ENCODE measurements around the gene GLI3. TPM values are rescaled to one million over a fixed set of nuclear protein-coding genes. Genes with fewer than 3 reads are reported as not detected.

The GLI3 gene
- total RNA-seq, 1 experiment from 2014 or later: 45.0 TPM

DNA sequence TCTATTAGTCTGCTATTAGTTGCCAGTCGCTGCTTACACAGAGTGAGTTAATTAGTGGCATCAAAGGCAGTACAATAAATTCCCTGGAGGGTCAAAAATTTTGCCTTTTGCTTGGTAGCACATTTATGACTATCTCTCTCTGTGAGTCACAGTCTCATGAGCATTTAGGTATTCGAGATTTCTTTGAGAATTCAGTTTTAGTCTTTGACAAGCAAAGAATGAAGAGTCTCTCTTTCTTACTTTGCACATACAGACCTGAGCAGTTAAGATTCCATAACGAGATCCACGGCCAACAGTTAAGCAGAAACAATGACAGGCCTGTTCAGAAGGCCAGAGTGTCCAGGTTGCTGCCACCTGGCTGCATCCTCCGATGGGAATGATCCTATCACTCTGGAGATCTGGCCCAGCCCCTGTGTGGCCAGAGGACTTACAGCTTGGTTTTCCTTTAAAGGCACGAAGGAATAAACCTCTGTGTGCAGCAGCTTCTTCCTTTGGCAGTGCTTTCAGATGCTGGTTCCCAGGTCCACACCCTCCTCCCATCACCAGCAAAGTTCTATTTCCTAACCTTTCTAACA, 80.6 kb downstream of the GLI3 start:
- no peaks in the 10 kb centered on the region for H4K20me1 ChIP-seq (ENCODE audit: control insufficient read depth, insufficient read depth, insufficient read length)
- TF ChIP-seq, protein P1, sequence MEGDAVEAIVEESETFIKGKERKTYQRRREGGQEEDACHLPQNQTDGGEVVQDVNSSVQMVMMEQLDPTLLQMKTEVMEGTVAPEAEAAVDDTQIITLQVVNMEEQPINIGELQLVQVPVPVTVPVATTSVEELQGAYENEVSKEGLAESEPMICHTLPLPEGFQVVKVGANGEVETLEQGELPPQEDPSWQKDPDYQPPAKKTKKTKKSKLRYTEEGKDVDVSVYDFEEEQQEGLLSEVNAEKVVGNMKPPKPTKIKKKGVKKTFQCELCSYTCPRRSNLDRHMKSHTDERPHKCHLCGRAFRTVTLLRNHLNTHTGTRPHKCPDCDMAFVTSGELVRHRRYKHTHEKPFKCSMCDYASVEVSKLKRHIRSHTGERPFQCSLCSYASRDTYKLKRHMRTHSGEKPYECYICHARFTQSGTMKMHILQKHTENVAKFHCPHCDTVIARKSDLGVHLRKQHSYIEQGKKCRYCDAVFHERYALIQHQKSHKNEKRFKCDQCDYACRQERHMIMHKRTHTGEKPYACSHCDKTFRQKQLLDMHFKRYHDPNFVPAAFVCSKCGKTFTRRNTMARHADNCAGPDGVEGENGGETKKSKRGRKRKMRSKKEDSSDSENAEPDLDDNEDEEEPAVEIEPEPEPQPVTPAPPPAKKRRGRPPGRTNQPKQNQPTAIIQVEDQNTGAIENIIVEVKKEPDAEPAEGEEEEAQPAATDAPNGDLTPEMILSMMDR (conservative IDR thresholded peaks at IDR 0.05): no peak
- H3K23me2 ChIP-seq (ENCODE audit: insufficient read length, low read depth, low read length, poor library complexity, severe bottlenecking): no peaks in the 10 kb centered on the region
- peaks cover under 1% of the 10 kb centered on the region for H3K79me1 ChIP-seq (ENCODE audit: insufficient read depth, low read depth, low read length, poor library complexity, severe bottlenecking)
- H3K79me2 ChIP-seq (ENCODE audit: insufficient read depth, low read length): no peaks in the 10 kb centered on the region
- no peak overlapping the region for H2BK5ac ChIP-seq (ENCODE audit: insufficient read length, low read length)
- H2BK12ac ChIP-seq (ENCODE audit: insufficient read length, low read depth, low read length): no peak overlapping the region
- H3K14ac ChIP-seq (ENCODE audit: insufficient read depth, low read length): no peak overlapping the region
- H3K36me3 Mint-ChIP-seq (ENCODE audit: insufficient read depth in 1 of 3, low read depth in 3 of 3): no peaks in the 10 kb centered on the region
- no peak overlapping the region for H3K27ac ChIP-seq (ENCODE audit: insufficient read length, low read depth, low read length)
- no peak overlapping the region for H2BK15ac ChIP-seq (ENCODE audit: low read depth, low read length)
- no peak overlapping the region for H3K18ac ChIP-seq (ENCODE audit: insufficient read length, low read depth, low read length)
- no peak overlapping the region for H2AK5ac ChIP-seq (ENCODE audit: insufficient read length, low read length)
- H3K9me3 Mint-ChIP-seq: no peaks in the 10 kb centered on the region
- no peak overlapping the region for H4K5ac ChIP-seq (ENCODE audit: insufficient read length, low read depth, low read length)
- no peak overlapping the region for H4K91ac ChIP-seq (ENCODE audit: insufficient read length, low read depth, low read length)
- H3K4me1 Mint-ChIP-seq: peaks cover 37 to 41% of the 10 kb centered on the region in 2 experiments
- no peak overlapping the region for H2AFZ ChIP-seq (ENCODE audit: low read length)
- H3K4me1 ChIP-seq (ENCODE audit: insufficient read depth, low read length): peaks cover 2% of the 10 kb centered on the region; the same call in 1 of the 2 replicates
- H3K56ac ChIP-seq (ENCODE audit: insufficient read length, low read depth, low read length): no peak overlapping the region
- H3K9me3 ChIP-seq (ENCODE audit: control insufficient read depth, low read depth, low read length): no peaks in the 10 kb centered on the region
- H3K27me3 ChIP-seq (ENCODE audit: insufficient read depth, low read length): no peaks in the 10 kb centered on the region
- H3T11ph ChIP-seq (ENCODE audit: low read length): no peak overlapping the region
- no peak overlapping the region for H3K27ac Mint-ChIP-seq
- no peaks in the 10 kb centered on the region for H3K27me3 Mint-ChIP-seq (ENCODE audit: low read depth)
- no peak overlapping the region for H3K23ac ChIP-seq (ENCODE audit: insufficient read length, low read depth, low read length)
- no peak overlapping the region for H2BK120ac ChIP-seq (ENCODE audit: low read depth, low read length, poor library complexity, severe bottlenecking)
- no peak overlapping the region for H3K9ac ChIP-seq (ENCODE audit: extremely low read depth, insufficient read length, low read length)
- DNase-seq: no peak
- H3K4ac ChIP-seq (ENCODE audit: low read depth, low read length): no peak overlapping the region
- H2BK20ac ChIP-seq (ENCODE audit: low read depth, low read length, poor library complexity, severe bottlenecking): no peak overlapping the region
- H3K4me3 Mint-ChIP-seq: no peak overlapping the region
- no peak overlapping the region for H4K8ac ChIP-seq (replicated peaks; ENCODE audit: insufficient read length, low read depth, low read length)
- WGBS (ENCODE audit: extremely low coverage, insufficient read length, low lambda C conversion rate): no CpG with 5 or more reads among the region's 6 CpGs
- H3K4me2 ChIP-seq (ENCODE audit: insufficient read depth, insufficient read length, low read length): no peak overlapping the region
